Transverse colon (tissue), 4 donors: ENCODE measurements around the gene LRRC47.

ENCODE experiments used
- POLR2AphosphoS5 ChIP-seq, 3 donors: sonication (generic); formaldehyde crosslinking; IDR thresholded peaks; one replicate each; pipeline ENCODE4 v1.6.1; 2016; ENCODE audit warnings: antibody characterized with exemption in 3 of 3
- TF ChIP-seq, protein P1 (sequence below), 5 experiments: fragments of 200-600 bp in 3 of 5; fragments of 450-650 bp in 2 of 5; sonication (generic) in 3 of 5; IDR thresholded peaks; 1 replicate in 2 of 5; 2 replicates in 3 of 5; pipeline ENCODE4 v1.5.1; 2016 to 2017; ENCODE audit warnings: antibody characterized with exemption in 5 of 5, inconsistent platforms in 3 of 5, mild to moderate bottlenecking in 2 of 5, moderate library complexity in 1 of 5

DNA sequence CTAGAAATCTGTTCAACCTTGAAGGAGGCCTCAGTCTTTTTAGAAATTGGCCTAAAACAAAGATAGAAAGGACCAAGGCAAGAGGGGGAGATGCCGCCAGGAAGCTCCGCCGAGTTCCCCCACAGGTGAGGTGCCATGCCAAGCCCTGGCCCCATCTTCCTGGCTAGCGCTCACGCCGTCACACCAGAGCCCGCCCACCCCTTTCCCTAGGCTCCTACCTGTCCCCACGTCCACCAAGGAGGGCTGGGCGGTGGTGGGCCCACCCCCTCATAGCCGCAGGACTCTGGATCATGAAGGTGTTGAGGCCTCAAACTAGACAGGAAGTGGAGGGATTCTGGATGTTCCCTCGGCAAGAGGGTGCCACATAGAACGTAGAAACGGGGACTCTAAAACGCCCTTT, 59.6 kb downstream of the LRRC47 start:
- TF ChIP-seq POLR2AphosphoS5 (IDR thresholded peaks at IDR 0.05), result no peak
- TF ChIP-seq, protein P1, sequence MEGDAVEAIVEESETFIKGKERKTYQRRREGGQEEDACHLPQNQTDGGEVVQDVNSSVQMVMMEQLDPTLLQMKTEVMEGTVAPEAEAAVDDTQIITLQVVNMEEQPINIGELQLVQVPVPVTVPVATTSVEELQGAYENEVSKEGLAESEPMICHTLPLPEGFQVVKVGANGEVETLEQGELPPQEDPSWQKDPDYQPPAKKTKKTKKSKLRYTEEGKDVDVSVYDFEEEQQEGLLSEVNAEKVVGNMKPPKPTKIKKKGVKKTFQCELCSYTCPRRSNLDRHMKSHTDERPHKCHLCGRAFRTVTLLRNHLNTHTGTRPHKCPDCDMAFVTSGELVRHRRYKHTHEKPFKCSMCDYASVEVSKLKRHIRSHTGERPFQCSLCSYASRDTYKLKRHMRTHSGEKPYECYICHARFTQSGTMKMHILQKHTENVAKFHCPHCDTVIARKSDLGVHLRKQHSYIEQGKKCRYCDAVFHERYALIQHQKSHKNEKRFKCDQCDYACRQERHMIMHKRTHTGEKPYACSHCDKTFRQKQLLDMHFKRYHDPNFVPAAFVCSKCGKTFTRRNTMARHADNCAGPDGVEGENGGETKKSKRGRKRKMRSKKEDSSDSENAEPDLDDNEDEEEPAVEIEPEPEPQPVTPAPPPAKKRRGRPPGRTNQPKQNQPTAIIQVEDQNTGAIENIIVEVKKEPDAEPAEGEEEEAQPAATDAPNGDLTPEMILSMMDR (IDR thresholded peaks at IDR 0.05), result no peak
